Epithelial cell of esophagus (primary cell): ENCODE results near the gene LDB2.

Experiments used
- DNase-seq: peaks from one replicate; pipeline ENCODE4 v3.0.0; 2010; ENCODE audit warnings: low read depth
- H3K4me3 ChIP-seq: 2 replicates; pipeline ENCODE4 v1.5.1; 2011; ENCODE audit warnings: mild to moderate bottlenecking, low read length, control low read depth
- TF ChIP-seq, protein P1 (sequence below): IDR thresholded peaks from 2 replicates; pipeline ENCODE4 v1.5.1; 2011; ENCODE audit warnings: low read depth, mild to moderate bottlenecking, low read length, control low read depth, inconsistent platforms; ENCODE audit not compliant: insufficient read depth; ENCODE audit errors: missing control alignments

Gene LDB2

DNA sequence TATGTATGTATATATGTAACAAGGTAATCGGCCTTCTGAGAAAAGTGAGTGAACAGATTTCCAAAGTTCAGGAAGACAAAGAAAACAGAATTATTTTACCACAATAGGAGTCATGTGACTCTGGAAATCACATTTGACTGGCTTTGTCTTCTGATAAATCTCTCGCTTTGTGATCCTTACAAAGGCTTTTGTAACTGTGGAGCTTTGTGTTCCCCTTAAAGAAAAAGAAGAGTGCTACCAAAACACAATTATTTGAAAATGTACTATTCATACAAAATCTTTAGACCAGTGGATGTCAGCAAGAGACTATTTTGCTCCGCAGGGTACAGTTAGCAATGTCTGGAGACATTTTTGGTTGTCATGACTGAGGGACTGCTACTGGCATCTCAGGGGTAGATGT is 238.8 kb downstream of the LDB2 start:
- no peak for DNase-seq
- no peak overlapping the region for H3K4me3 ChIP-seq
- TF ChIP-seq, protein P1, sequence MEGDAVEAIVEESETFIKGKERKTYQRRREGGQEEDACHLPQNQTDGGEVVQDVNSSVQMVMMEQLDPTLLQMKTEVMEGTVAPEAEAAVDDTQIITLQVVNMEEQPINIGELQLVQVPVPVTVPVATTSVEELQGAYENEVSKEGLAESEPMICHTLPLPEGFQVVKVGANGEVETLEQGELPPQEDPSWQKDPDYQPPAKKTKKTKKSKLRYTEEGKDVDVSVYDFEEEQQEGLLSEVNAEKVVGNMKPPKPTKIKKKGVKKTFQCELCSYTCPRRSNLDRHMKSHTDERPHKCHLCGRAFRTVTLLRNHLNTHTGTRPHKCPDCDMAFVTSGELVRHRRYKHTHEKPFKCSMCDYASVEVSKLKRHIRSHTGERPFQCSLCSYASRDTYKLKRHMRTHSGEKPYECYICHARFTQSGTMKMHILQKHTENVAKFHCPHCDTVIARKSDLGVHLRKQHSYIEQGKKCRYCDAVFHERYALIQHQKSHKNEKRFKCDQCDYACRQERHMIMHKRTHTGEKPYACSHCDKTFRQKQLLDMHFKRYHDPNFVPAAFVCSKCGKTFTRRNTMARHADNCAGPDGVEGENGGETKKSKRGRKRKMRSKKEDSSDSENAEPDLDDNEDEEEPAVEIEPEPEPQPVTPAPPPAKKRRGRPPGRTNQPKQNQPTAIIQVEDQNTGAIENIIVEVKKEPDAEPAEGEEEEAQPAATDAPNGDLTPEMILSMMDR, result no peak

DNA sequence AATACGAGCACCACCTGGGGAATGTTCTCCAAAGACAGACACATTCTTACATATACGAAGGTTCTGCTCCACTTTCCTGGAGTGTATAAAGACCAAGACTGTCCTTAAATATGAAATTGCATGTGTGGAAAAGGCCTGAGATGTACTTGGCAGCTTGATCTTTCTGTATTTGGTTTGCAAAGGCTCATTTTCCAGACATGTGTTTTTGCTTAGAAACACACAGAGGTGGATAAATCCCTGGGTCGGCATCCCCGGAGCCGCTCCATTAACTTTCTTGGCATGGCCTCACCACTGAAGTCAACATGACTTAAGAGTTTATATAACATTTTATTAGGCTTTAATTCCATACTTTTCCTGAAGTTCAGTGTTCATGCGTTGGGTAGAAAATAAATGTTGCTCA is 239.4 kb downstream of the LDB2 start:
- TF ChIP-seq, protein P1, result no peak
- no peak for DNase-seq
- H3K4me3 ChIP-seq, result no peak overlapping the region

DNA sequence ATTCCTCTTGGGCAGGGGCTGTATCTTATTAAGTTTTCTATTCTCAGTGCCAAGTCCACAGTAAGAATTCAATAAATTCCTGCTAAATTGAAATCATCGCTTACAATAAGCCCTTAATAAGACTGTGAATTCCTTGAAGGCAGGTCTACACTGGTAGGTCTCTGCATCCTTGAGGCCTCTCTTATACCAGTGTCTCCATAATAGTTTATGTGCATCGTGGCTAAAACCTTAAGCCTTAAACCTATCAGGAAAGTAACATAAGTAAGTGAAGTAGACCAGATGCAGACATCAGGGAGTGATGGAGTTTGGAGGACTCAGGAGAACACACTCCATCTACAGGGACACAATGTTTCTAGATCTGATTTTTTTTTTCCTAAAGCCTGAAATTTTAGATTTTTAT is 240.3 kb downstream of the LDB2 start:
- H3K4me3 ChIP-seq, result no peak overlapping the region
- TF ChIP-seq, protein P1, result no peak
- DNase-seq, result no peak

DNA sequence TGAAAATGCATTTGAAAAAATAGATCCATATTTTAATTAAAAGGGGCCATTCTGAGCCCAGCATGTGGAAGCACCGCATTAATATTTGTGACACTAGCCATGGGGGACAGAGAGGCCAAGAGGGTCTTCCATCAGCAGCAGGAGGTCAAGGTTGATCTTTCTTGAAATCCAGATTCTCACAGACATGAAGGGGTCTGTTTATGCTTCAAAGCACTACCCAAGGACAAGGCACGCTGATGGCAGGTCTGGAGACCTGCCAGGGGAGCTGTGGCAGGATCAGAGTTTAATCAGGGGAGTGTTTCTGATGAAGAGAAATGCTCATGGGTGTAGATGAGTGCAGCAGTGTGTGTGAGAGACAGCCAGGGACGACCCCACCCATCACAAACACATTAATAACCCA is 243.3 kb downstream of the LDB2 start:
- no peak overlapping the region for H3K4me3 ChIP-seq
- no peak for DNase-seq
- TF ChIP-seq, protein P1, result no peak

DNA sequence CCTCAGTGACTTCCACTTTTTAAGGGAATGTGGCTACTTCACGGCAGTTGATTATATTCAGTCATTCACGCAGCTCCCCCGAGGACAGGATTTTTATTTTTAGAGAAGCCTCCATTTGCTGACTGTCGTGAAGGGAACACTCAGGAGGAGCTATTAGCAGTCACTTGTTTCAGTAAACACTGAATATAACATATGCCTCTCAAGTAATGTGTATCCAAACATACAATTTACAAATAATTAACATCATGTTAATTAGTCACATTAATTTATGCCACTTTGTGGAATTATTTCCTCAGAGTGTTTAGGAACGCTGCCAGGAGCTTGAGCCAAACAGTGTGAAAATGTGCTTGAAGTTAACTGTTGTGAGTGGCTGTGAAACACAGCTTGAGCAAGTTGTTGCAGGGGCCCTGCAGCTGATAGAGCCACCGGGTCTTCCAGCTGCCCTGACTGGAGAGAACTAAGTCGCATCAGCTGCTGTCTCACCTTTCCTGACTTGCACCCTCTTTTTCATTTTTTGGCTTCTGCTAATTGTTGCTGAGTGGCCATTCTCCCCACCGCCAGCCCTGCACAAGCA is 245.6 kb downstream of the LDB2 start:
- DNase-seq, result no peak
- H3K4me3 ChIP-seq, result no peak overlapping the region
- TF ChIP-seq, protein P1, result no peak

DNA sequence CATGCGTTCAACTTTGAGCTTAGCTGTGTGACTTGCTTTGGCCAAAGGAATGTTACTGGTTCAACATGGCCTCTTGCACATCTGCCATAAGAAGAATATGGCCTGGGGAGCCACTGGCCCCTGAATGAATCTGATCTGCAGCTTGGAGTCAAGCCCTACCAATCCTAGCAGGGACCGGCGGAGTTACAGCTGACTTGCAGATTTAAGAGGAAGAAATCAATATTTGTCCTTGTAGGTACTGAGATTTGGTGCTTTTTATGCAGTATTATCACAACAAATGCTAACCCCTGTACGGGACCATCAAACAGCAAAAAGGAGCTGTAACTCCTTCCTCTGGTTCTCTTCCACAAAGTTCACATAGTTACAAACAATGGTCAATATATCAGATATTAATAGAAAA is 252.0 kb downstream of the LDB2 start:
- no peak for DNase-seq
- no peak overlapping the region for H3K4me3 ChIP-seq
- TF ChIP-seq, protein P1, result no peak

DNA sequence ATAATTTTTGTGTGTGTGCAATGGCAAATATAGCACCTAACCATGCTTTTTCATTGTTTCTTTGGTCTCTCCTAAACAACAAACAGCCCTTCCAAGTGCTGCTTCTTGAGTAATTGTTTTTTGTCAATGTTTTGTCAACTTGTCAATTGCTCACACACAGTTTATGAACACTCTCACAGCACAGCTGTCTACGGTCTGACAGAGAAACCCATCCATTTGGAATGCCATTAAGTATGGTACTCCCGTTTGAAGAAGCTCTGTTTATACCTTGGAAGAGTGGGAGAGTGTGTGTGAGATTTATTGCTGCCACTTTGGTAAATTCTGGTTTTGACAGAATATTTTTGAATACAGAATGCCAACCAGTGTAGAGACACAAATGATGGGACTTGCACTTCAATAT is 254.6 kb downstream of the LDB2 start:
- TF ChIP-seq, protein P1, result no peak
- no peak for DNase-seq

More for the DNA sequence above, 254.6 kb downstream of the LDB2 start:
- H3K4me3 ChIP-seq, result no peak overlapping the region
